Neural cell (in vitro differentiated cells): ENCODE measurements around the gene SAMD8.

Experiments used
- CTCF ChIP-seq: fragments of 450-650 bp; IDR thresholded peaks from 2 replicates; pipeline ENCODE4 v1.5.1; 2014; ENCODE audit warnings: antibody characterized with exemption, mild to moderate bottlenecking, moderate library complexity; ENCODE audit not compliant: poor library complexity, severe bottlenecking
- EP300 ChIP-seq: fragments of 450-650 bp; conservative IDR thresholded peaks from 2 replicates; pipeline ENCODE4 v1.6.1; 2014; ENCODE audit warnings: antibody characterized with exemption, mild to moderate bottlenecking, moderate library complexity; ENCODE audit not compliant: poor library complexity, severe bottlenecking
- EZH2 ChIP-seq: fragments of 200-600, 300-800 bp; shearing (Covaris generic), sonication (generic); IDR thresholded peaks from 2 replicates; pipeline ENCODE4 v1.6.1; 2014; ENCODE audit warnings: antibody characterized with exemption, low read length, borderline replicate concordance, mild to moderate bottlenecking; ENCODE audit not compliant: insufficient read depth, poor library complexity, severe bottlenecking
- MXI1 ChIP-seq: fragments of 450-650 bp; conservative IDR thresholded peaks from 2 replicates; pipeline ENCODE4 v1.6.1; 2014; ENCODE audit warnings: antibody characterized with exemption, mild to moderate bottlenecking; ENCODE audit not compliant: poor library complexity, severe bottlenecking
- POLR2AphosphoS5 ChIP-seq: IDR thresholded peaks from 2 replicates; pipeline ENCODE4 v1.6.1; 2012
- REST ChIP-seq: IDR thresholded peaks from 2 replicates; pipeline ENCODE4 v1.6.1; 2012; ENCODE audit warnings: borderline replicate concordance
- TAF1 ChIP-seq: IDR thresholded peaks from 2 replicates; pipeline ENCODE4 v1.6.1; 2012; ENCODE audit warnings: low read depth

GRCh38 chr10:75062506-75063299 is 48.8 kb upstream of the SAMD8 start:
- TF ChIP-seq EZH2 = no peak
- no peak for TF ChIP-seq EP300
- no peak for TF ChIP-seq CTCF
- TF ChIP-seq TAF1 = no peak
- no peak for TF ChIP-seq MXI1
- TF ChIP-seq POLR2AphosphoS5 = no peak
- TF ChIP-seq REST = no peak
